ENCODE data around the gene SLX4IP.

SLX4IP gene

GRCh38 chr20:10559266-10559665 lies 124.2 kb downstream of the SLX4IP start:
- H3K4me3 ChIP-seq (ENCODE audit: low read depth, low read length), result peak overlapping the region; percentile 52
- H3K27ac ChIP-seq, result peak overlapping the region; percentile 90
- H3K79me2 ChIP-seq, result peaks cover 3% of the 10 kb centered on the region
- no peaks in the 10 kb centered on the region for H3K27me3 ChIP-seq (ENCODE audit: control insufficient read depth, insufficient read depth, low read length)
- peaks cover 18% of the 10 kb centered on the region for H3K4me1 ChIP-seq
- H3K4me2 ChIP-seq (ENCODE audit: low read length), result peak overlapping the region; percentile 77
- H3K9me3 ChIP-seq (ENCODE audit: control insufficient read depth, low read length), result no peaks in the 10 kb centered on the region
- H3K9ac ChIP-seq, result no peak overlapping the region
- TF ChIP-seq CTCF (IDR thresholded peaks at IDR 0.05), result no peak
- no peaks in the 10 kb centered on the region for H3K36me3 ChIP-seq (ENCODE audit: control insufficient read depth, insufficient read depth, low read length)
- peak overlapping the region; percentile 57 for H2AFZ ChIP-seq

- no peak overlapping the region for H3K27ac ChIP-seq
- no peaks in the 10 kb centered on the region for H3K9me3 ChIP-seq (ENCODE audit: control insufficient read depth, low read length)
- peaks cover 3% of the 10 kb centered on the region for H3K79me2 ChIP-seq
- H3K9ac ChIP-seq, result no peak overlapping the region
- H2AFZ ChIP-seq, result no peak overlapping the region
- no peak overlapping the region for H3K4me2 ChIP-seq (ENCODE audit: low read length)
- H3K4me3 ChIP-seq (ENCODE audit: low read depth, low read length), result no peak overlapping the region
- H3K36me3 ChIP-seq (ENCODE audit: control insufficient read depth, insufficient read depth, low read length), result no peaks in the 10 kb centered on the region
- TF ChIP-seq CTCF (IDR thresholded peaks at IDR 0.05), result no peak
- H3K4me1 ChIP-seq, result peaks cover 27% of the 10 kb centered on the region
- H3K27me3 ChIP-seq (ENCODE audit: control insufficient read depth, insufficient read depth, low read length), result no peaks in the 10 kb centered on the region
Observed at GRCh38 chr20:10560686-10561085, 125.6 kb downstream of the SLX4IP start.

GRCh38 chr20:10561302-10561701 lies 126.2 kb downstream of the SLX4IP start:
- Histone ChIP-seq H3K9ac (no peak overlapping the region), H3K4me2 (ENCODE audit: low read length) (no peak overlapping the region), H3K4me3 (ENCODE audit: low read depth, low read length) (no peak overlapping the region), H3K27ac (no peak overlapping the region), H3K4me1 (peaks cover 28% of the 10 kb centered on the region), H3K9me3 (ENCODE audit: control insufficient read depth, low read length) (no peaks in the 10 kb centered on the region), H3K36me3 (ENCODE audit: control insufficient read depth, insufficient read depth, low read length) (no peaks in the 10 kb centered on the region), H3K79me2 (peaks cover 3% of the 10 kb centered on the region), H3K27me3 (ENCODE audit: control insufficient read depth, insufficient read depth, low read length) (no peaks in the 10 kb centered on the region), H2AFZ (no peak overlapping the region)
- TF ChIP-seq CTCF (IDR thresholded peaks at IDR 0.05), result no peak

- Histone ChIP-seq H3K27me3 (ENCODE audit: control insufficient read depth, insufficient read depth, low read length) (no peaks in the 10 kb centered on the region), H3K4me2 (ENCODE audit: low read length) (no peak overlapping the region), H2AFZ (no peak overlapping the region), H3K4me1 (peaks cover 26% of the 10 kb centered on the region), H3K4me3 (ENCODE audit: low read depth, low read length) (no peak overlapping the region), H3K79me2 (peaks cover 3% of the 10 kb centered on the region), H3K27ac (no peak overlapping the region), H3K9me3 (ENCODE audit: control insufficient read depth, low read length) (no peaks in the 10 kb centered on the region), H3K9ac (no peak overlapping the region), H3K36me3 (ENCODE audit: control insufficient read depth, insufficient read depth, low read length) (no peaks in the 10 kb centered on the region)
- TF ChIP-seq CTCF (IDR thresholded peaks at IDR 0.05), result no peak
Observed at GRCh38 chr20:10562899-10563298, 127.8 kb downstream of the SLX4IP start.

- TF ChIP-seq CTCF (IDR thresholded peaks at IDR 0.05), result no peak
- Histone ChIP-seq H3K4me2 (ENCODE audit: low read length) (no peak overlapping the region), H3K36me3 (ENCODE audit: control insufficient read depth, insufficient read depth, low read length) (no peaks in the 10 kb centered on the region), H2AFZ (no peak overlapping the region), H3K27ac (no peak overlapping the region), H3K9ac (no peak overlapping the region), H3K4me3 (ENCODE audit: low read depth, low read length) (no peak overlapping the region), H3K27me3 (ENCODE audit: control insufficient read depth, insufficient read depth, low read length) (no peaks in the 10 kb centered on the region), H3K4me1 (peaks cover 22% of the 10 kb centered on the region), H3K79me2 (peaks cover 3% of the 10 kb centered on the region), H3K9me3 (ENCODE audit: control insufficient read depth, low read length) (no peaks in the 10 kb centered on the region)
Observed at GRCh38 chr20:10563935-10564492, 128.9 kb downstream of the SLX4IP start.
